Muscle layer of colon (tissue), 2 donors: ENCODE measurements around the gene C3orf18.

Experiments
- H3K27ac ChIP-seq: one replicate; pipeline ENCODE4 v1.7.0; 2013; ENCODE audit warnings: low read depth, mild to moderate bottlenecking, low read length, moderate library complexity
- H3K27me3 ChIP-seq, 2 donors: one replicate each; pipeline ENCODE4 v1.7.0; 2013; ENCODE audit warnings: low read length in 2 of 2, mild to moderate bottlenecking in 2 of 2; ENCODE audit not compliant: insufficient read depth in 2 of 2, control insufficient read depth in 1 of 2
- H3K36me3 ChIP-seq: one replicate; pipeline ENCODE4 v1.7.0; 2013; ENCODE audit warnings: mild to moderate bottlenecking, low read length; ENCODE audit not compliant: insufficient read depth
- H3K4me1 ChIP-seq: one replicate; pipeline ENCODE4 v1.7.0; 2013; ENCODE audit warnings: mild to moderate bottlenecking, low read length; ENCODE audit not compliant: insufficient read depth
- H3K4me3 ChIP-seq, 2 donors: one replicate each; pipeline ENCODE4 v1.7.0; 2013; ENCODE audit warnings: low read length in 2 of 2, low read depth in 1 of 2, mild to moderate bottlenecking in 1 of 2, moderate library complexity in 1 of 2
- H3K9ac ChIP-seq: one replicate; pipeline ENCODE4 v1.7.0; 2013; ENCODE audit warnings: low read length
- H3K9me3 ChIP-seq: one replicate; pipeline ENCODE4 v1.7.0; 2013; ENCODE audit warnings: mild to moderate bottlenecking, low read length
- donor health status: abdominal sarcoma.
- donor health status: Adenocarcinoma of cecum.

The C3orf18 gene

DNA sequence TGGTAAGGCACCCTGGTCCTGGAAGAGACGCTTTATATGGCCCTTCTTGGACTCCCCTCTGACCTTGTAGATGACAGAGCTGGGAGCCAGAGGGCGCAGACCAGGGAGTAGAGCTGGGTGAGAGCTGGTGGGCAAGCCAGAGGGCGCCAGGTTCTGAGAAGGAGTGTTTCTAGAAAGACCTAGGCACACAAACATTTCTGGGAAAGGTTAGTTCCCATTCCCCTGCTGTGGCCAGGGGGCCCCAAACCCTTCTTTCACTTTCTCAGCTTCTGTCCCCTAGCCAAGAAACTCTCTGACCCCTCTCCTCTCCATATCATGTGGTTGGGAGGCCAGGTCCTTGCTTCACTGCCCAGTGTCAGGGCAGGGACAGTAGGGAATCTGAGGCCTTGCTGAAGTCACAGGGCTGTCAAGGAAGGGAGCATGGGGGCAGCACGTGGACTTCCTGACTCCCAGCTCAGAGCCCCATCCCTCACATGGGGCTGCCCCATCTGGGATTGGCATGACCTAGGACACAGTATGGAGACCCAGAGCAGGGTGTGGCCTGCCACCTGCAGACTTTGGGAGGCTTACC is 5.3 kb upstream of the C3orf18 start:
- no peaks in the 10 kb centered on the region for H3K9me3 ChIP-seq
- H3K4me3 ChIP-seq, result no peak overlapping the region
- peaks cover 32% of the 10 kb centered on the region for H3K36me3 ChIP-seq
- peaks cover 21% of the 10 kb centered on the region for H3K4me1 ChIP-seq
- H3K27me3 ChIP-seq, result no peaks in the 10 kb centered on the region
- no peak overlapping the region for H3K9ac ChIP-seq
- no peak overlapping the region for H3K27ac ChIP-seq

- peaks cover 26% of the 10 kb centered on the region for H3K36me3 ChIP-seq
- peaks cover 24% of the 10 kb centered on the region for H3K4me1 ChIP-seq
- H3K9me3 ChIP-seq, result no peaks in the 10 kb centered on the region
- no peak overlapping the region for H3K9ac ChIP-seq
- no peak overlapping the region for H3K27ac ChIP-seq
- no peak overlapping the region for H3K4me3 ChIP-seq
- H3K27me3 ChIP-seq, result no peaks in the 10 kb centered on the region
These were observed 4.6 kb upstream of the C3orf18 start for GRCh38 chr3:50572158-50572557.

DNA sequence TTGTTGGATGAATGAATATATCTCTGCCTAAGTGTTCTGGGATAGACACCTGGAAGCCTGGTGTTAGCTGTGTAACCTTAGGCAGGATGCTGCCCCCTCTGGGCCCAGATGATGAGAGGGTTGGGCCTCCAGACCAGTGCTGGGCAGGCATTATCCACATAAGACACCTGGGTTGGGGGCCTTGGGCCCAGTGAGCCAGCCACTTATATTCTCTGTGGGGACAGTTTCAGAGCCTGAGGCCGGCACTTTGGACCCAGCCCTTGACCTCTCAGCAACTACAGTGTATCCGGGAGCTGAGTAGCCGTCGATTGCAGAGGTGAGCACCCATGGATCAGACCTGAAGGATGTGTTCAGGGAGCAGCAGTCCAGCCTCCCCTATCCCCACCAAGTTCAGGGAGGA is 3.9 kb upstream of the C3orf18 start:
- no peak overlapping the region for H3K9ac ChIP-seq
- H3K36me3 ChIP-seq, result peaks cover 21% of the 10 kb centered on the region
- H3K9me3 ChIP-seq, result no peaks in the 10 kb centered on the region
- no peak overlapping the region for H3K4me3 ChIP-seq
- H3K27ac ChIP-seq, result no peak overlapping the region
- no peaks in the 10 kb centered on the region for H3K27me3 ChIP-seq
- peaks cover 30% of the 10 kb centered on the region for H3K4me1 ChIP-seq

- no peak overlapping the region for H3K27ac ChIP-seq
- peaks cover 15% of the 10 kb centered on the region for H3K36me3 ChIP-seq
- no peaks in the 10 kb centered on the region for H3K9me3 ChIP-seq
- no peak overlapping the region for H3K9ac ChIP-seq
- peaks cover 35% of the 10 kb centered on the region for H3K4me1 ChIP-seq
- no peak overlapping the region for H3K4me3 ChIP-seq
- H3K27me3 ChIP-seq, result no peaks in the 10 kb centered on the region
These were observed 3.1 kb upstream of the C3orf18 start for GRCh38 chr3:50570508-50571279.

DNA sequence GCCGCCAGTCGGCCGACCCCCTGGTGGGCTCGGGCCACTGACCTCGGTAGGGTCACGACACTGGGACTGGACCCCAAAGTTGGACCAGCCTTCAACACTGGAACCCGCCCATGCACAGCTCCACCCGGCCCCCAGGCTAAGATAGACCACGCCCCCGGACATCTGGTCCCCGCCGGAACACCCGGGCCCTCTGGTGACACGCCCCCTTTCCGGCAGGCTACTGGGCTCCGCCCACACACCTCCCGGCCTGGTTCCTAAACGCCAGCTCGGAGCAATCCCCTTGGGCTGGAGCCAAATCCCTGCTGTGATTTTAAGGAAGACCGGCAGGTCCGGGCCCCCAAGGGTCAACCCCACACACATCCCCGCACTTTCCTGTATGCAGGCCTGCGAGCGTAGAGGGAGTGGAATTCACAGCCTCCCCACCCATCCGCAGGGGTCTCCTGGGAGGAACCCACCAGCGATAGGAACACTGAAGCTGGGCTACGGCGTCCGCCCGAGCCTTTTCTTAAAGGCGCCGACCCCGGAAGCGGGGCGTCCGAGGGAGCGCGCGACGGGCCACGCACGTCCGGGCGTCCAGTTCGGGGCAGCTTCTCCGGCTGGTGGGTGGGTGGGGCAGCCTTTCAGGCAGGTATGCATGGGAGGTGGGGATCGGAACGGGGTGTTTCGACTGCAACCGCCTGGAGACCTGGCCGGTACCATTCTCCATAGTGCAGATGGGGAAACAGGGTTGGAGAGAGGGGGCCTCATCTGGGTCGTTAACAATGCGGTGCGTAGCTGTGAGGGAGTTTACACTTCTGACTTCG is 1.6 kb upstream of the C3orf18 start, which contains the start of gene HEMK1:
Gene HEMK1 (plus strand): TSS at position 576 of the 803 bp plus-strand sequence. CDS start 1,583 bp downstream, outside the sequence.
- Histone ChIP-seq H3K4me3 (peak within 1 kb of the TSS; percentile 92 to 96), H3K36me3 (peaks cover 11% of the 10 kb centered on the region), H3K9me3 (no peaks in the 10 kb centered on the region), H3K4me1 (peaks cover 35% of the 10 kb centered on the region), H3K27me3 (no peaks in the 10 kb centered on the region), H3K9ac (peak within 1 kb of the TSS; percentile 96), H3K27ac (peak within 1 kb of the TSS; percentile 90)

DNA sequence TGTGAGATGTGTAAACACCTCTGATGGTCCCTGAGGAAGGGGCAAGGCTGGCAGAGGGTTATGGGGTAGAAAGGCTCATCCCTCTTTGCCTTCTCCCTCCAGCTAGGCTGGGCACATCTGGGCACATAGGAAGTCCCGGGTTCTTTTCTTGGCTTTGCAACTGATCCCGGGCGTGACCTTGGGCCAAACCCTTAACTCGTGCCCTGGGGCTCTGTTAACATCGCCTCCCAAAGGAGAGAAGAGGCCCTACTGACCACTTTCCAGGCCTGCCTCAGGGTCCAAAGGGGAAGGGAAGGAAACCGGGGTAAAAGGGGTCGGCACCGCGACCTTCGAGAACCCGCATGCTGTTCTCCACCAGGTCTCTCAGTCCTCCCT is 549 bp downstream of the C3orf18 start:
- Histone ChIP-seq H3K4me1 (peaks cover 30% of the 10 kb centered on the region), H3K4me3 (peak overlapping the region; percentile 85 to 96), H3K36me3 (no peaks in the 10 kb centered on the region), H3K9me3 (no peaks in the 10 kb centered on the region), H3K27me3 (no peaks in the 10 kb centered on the region), H3K9ac (peak overlapping the region; percentile 50), H3K27ac (peak overlapping the region; percentile 88)

DNA sequence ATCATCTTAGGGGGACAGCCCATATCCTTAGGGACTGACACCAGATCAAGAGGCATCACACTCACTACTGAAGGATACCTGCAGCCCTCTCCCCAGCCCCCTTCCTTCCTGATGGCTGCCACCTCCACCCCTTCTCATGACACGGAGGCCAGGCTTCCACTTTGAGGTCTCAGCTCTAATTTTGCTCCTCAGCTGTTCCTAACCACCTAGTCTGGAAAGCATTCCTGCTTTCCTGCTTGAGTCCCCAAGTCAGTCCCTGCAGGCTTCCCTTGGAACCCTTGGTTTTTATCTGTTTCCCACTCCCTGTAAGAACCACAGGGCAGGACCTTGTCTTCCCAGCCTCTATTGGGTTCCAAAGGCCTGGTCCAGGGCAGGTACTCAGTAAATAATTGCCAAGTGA is 3.2 kb downstream of the C3orf18 start:
- Histone ChIP-seq H3K27ac (no peak overlapping the region), H3K4me3 (no peak overlapping the region), H3K36me3 (no peaks in the 10 kb centered on the region), H3K9me3 (no peaks in the 10 kb centered on the region), H3K9ac (no peak overlapping the region), H3K4me1 (peaks cover 20% of the 10 kb centered on the region), H3K27me3 (no peaks in the 10 kb centered on the region)

GRCh38 chr3:50563867-50564266 is 3.7 kb downstream of the C3orf18 start:
- peaks cover 20% of the 10 kb centered on the region for H3K4me1 ChIP-seq
- no peak overlapping the region for H3K27ac ChIP-seq
- no peaks in the 10 kb centered on the region for H3K36me3 ChIP-seq
- no peaks in the 10 kb centered on the region for H3K27me3 ChIP-seq
- H3K4me3 ChIP-seq, result no peak overlapping the region
- no peak overlapping the region for H3K9ac ChIP-seq
- no peaks in the 10 kb centered on the region for H3K9me3 ChIP-seq

DNA sequence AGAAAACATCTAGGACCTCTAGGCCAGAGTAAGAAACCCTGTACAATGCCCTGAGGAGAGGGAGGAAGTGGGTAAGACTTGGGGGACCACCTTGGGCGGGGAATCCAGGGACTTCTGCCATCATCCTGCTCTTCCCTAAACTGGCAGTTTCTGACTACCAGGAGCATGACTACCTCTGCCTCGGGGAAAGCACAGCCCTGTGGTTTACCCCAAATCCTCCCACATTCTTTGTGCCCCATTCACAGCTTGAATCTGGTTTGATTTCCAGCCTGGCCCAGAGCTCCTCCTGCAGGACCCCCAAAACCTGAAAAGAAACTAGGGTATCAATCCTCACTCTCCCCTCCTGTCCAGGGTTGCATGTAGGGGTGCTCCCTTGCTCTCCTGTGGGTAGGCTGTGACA is 4.7 kb downstream of the C3orf18 start:
- Histone ChIP-seq H3K9ac (no peak overlapping the region), H3K4me1 (peaks cover 14% of the 10 kb centered on the region), H3K27ac (no peak overlapping the region), H3K36me3 (no peaks in the 10 kb centered on the region), H3K27me3 (no peaks in the 10 kb centered on the region), H3K4me3 (no peak overlapping the region), H3K9me3 (no peaks in the 10 kb centered on the region)

- H3K36me3 ChIP-seq, result no peaks in the 10 kb centered on the region
- H3K9ac ChIP-seq, result no peak overlapping the region
- H3K9me3 ChIP-seq, result no peaks in the 10 kb centered on the region
- H3K27ac ChIP-seq, result no peak overlapping the region
- H3K4me1 ChIP-seq, result no peaks in the 10 kb centered on the region
- H3K27me3 ChIP-seq, result no peaks in the 10 kb centered on the region
- no peak overlapping the region for H3K4me3 ChIP-seq
These were observed 7.8 kb downstream of the C3orf18 start for GRCh38 chr3:50559702-50560101.

DNA sequence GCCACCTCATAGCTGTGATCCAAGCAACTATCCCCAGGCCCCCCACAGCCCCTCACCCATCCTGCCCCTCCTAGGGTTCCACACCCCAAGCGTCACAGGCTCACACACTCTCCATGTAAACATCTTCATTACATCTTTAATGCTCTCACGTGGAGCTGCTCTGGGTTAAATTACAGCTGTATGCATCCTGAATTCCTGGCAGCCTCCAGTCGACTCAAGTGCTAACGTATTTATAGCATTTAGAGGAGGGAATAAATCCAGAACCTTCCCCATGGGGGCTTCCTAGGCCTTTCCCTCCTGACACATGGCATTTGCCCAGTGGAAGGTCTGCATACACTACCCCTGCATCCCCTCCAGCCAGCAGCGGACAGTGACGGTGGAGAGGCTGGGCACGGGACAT is 9.6 kb downstream of the C3orf18 start:
- H3K36me3 ChIP-seq, result no peaks in the 10 kb centered on the region
- H3K4me3 ChIP-seq, result no peak overlapping the region
- no peaks in the 10 kb centered on the region for H3K4me1 ChIP-seq
- H3K27me3 ChIP-seq, result no peaks in the 10 kb centered on the region
- no peak overlapping the region for H3K9ac ChIP-seq
- H3K9me3 ChIP-seq, result no peaks in the 10 kb centered on the region
- H3K27ac ChIP-seq, result no peak overlapping the region
